T-helper 1 cell treated with Interleukin-12 subunit alpha and Interleukin-12 subunit beta and Interleukin-4 antibody, amounts not matched to agents 30 ng/mL and 1 ng/mL, for 36 hours (primary cell): ENCODE measurements around the gene RSPO4. TPM values are rescaled to one million over a fixed set of nuclear protein-coding genes. Genes with fewer than 3 reads are reported as not detected.

Experiments
- intact Hi-C: fragments of 100-400 bp; cut with micrococcal nuclease; formaldehyde crosslinking; loops from one replicate; pipeline ENCODE4 v1.15.1; 2024
- total RNA-seq: library from RNA; stranded (reverse); gene quantifications from 2 replicates; pipeline ENCODE4 v1.2.3, GENCODE V29; 2022

RSPO4 gene
- total RNA-seq, 1 donor from 2014 or later, result not detected

DNA sequence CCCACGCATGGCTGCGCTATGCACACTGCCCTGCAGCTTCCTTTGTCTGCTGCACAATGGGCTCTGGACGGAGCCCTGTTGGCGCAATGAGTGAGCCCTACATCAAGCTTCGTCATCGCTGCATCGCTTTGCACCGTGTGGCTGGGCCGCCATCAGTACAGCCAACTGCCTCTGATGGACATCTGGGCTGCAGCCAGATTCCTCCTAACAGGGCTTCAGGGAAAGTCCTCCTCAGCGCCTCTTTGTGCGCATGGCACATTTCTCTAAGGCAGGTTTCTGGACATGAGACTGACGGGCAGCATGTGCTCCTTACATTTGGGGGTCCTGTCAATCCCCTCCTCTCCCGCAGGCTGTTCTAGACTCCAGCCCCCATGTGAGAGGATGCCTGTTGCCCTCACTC is 56.3 kb downstream of the RSPO4 start:
- intact Hi-C loops, result no loop called here

DNA sequence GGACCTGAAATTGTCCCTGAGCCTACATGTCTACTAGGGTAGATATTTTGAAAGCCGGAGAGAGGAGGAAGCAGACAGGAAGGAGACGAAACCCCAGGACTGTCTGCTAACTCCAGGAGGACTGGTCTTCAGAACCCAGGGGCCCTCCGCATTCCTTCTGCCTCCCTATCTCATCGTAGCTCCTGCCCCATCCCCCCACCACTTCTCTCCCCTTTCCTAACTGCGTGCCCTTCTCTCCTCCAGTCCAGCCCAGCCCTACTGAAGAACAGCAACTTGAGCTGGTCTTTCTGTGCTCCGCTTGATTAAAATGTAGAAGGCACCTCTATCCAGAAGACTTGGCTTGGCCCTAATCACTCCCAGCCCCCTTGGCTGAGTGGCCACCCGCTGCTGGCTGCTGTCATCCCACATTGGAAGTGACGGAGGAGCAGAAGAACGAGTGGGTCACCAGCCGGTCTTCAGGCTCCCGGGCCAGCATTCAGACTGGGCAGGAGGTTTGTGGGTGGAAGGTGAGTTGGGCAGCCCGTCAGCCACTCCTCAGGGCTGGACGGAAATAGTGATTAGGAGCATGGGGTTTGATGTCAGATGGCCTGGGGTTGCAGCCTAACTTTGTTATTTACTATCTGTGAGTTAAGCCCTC is 57.2 kb downstream of the RSPO4 start:
- intact Hi-C loops, result no loop called here

DNA sequence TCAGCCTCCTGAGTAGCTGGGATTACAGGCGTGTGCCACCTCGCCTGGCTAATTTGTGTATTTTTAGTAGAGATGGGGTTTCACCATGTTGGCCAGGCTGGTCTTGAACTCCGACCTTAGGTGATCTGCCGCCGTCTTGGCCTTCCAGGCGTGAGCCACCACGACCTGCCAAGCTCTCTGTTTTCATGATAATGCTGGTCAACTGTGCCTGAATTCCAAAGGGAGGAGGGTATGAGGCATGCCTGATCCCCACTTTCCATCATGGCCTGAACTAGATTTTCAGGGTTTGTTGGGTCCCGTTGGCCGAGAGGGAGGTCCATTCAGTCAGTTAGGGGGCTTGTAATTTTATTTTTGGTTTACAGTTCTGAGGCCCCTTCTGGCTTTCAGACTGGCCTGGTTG is 58.0 kb downstream of the RSPO4 start:
- intact Hi-C loops, result no loop called here

DNA sequence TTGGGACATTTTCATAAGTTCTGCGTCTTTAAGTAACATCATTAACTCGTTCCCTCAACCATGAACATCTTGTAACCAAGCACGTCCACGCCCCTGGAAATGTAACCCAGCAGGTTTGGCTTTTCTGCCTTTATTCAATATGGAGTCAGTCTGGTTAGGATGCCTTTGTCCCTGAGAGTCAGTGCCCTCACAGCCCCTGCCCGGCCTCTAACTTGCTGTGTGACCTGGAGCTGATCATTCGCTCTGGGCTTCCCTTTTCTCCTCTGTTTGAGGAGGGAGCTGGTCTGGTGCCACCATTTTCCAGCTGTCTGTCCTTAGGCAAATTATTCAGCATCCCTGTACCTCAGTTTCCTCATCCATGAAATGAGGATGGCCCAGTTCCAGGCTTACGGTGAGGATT is 59.5 kb downstream of the RSPO4 start:
- intact Hi-C loops, result no loop called here

DNA sequence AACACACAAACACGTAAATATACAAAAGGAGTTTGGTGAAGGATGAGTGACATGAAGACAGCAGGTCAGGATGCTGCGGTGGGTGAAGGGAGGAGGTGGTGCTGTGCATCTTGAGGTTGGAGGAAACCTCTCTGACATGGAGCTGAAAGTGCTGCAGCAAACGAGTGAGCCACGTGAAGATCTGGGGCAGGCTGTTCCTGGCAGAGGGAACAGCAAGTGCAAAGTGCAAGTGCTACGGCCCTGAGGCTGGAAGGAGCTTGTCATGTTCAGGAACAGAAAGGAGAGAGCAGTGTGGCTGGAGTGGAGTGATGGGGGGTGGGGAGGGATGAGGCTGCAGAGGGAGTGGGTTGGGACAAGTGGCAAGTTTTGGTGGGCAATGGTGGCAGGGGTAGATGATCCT is 61.2 kb downstream of the RSPO4 start:
- intact Hi-C loops, result no loop called here

DNA sequence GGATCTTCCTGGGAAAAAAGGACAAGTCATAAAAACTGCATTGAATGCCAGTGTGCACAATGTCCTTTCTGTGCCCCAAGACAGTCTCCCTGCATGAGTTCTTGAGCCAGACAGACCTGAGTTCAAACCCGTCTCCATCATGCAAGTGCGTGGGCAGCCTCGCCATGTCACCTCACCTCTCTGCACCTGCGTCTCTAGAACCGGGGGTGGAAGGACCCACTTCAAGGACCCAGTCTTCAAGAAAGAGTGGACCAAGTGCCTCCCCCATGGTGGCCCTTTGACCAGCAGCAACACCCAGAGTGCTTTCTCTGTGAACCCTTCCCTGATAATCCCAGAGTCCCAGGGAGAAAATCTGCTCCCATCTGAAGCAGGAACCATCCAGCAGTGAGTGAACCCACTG is 62.5 kb downstream of the RSPO4 start:
- intact Hi-C loops, result no loop called here

DNA sequence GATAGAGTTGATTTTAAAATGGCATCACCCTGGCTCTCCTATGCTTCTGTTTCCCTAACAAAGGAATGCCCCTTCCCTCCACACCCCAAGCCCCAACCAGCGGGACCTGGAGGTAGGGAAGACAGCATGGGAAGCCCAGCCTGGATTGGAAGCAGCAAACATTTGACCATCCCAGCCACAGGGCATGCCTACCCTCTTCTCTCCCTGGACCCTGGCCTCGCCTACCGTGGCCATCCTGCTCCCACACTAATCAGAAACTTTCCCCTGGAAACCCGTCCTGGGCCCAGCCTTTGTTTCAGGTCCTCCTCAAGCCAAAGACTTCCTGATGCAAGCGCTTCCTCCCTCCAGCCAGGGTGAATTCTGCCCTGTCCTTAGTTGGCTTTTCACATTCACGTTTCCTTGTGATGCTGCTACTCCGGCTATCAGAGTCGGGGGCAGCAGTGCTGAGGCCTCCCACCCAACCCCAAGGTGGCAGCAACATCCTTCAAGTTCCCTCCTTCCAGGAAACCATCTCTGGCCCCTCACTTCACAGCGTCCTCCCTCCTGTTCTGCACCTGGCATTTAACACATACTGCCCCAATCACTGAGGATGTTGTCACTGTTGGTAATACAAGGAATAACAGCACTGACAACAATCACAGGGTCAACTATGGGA is 67.8 kb downstream of the RSPO4 start:
- intact Hi-C loops, result no loop called here

DNA sequence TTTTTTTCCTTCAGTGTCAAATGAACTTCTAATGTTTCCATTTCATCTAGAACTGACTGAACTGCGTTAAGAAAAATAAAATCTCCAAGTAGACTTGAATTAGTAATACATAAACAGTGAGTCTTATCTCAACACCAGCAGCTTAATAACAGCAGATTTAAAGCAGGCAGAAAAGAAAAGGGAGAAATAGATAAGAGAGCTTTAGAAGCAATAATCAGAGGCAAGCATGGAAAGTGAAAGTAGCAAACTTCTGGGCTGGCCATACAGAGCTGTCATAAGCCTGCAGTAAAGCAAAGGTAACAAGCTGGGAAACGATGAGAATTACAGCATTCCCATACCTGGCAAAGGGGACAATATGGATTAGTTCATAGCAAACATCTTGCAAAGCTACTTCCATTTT is 69.1 kb downstream of the RSPO4 start:
- intact Hi-C loops, result no loop called here

DNA sequence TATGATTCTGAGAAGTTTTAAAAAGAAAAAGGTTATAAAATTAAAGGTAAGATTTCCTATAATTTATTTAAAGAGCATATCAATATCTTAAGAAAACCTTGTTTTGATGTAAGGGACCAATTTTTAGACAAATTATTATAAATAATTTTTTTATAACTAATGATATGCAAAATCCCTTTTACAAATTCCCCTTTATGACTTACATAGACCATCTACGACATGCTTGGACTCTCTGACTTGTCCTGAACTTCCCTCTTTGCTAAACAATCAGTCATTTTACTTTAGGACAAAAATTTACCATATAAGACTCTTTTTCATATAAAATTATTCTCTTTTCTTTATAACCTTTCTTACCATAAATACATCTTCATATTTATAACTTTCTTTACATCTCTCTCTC is 70.7 kb downstream of the RSPO4 start:
- intact Hi-C loops, result no loop called here

DNA sequence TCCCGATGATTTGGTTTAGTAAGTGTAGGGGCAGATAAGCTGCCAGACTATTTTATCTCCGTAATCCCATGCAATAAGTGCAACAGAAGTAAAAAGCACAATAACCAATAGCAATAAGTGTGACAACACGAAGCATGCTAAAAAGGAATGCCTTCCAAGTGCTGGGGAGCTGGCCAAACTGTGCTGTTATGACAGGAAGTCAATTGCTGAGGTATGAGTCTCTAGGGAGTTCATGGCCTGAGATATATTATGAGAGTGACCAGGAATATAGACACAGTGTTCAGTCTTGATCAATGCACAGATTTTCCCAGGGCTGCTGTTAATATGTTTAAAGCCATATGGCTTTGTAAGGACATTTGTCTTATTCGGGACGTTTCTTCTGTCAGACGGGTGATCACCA is 75.4 kb downstream of the RSPO4 start:
- intact Hi-C loops, result no loop called here

DNA sequence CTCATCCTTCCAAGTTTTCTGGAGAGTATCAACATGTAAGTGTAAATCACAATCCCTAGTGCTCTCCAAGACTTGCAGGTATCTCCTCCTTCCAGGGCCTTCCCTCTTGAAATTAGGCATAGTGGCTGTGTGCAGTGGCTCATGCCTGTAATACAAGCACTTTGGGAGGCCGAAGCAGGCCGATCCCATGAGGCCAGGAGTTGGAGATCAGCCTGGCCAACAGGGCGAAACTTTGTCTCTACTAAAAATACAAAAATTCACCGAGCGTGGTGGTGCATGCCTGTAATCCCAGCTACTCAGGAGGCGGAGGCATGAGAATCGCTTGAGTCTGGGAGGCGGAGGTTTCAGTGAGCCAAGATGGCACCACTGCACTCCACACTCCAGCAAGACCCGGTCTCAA is 76.6 kb downstream of the RSPO4 start:
- intact Hi-C loops, result no loop called here

DNA sequence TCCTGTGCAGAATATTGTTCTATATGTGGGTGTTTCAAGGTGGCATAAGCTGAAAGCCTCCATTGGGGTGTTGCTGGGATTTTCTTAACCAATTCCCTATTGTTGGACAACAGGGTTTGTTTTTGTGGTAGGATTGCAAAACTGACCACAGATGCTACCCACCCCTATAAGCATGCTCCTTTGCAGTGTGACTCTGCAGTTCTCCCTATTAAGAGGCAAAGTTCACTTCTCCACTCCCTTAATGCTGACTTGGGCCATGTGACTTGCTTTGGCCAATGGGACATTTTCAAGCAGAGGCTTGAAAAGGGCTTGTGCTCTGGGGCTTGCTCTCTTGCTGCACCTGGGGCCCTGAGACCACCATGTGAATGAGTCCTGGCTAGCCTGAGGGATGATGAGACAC is 77.5 kb downstream of the RSPO4 start:
- intact Hi-C loops, result no loop called here

DNA sequence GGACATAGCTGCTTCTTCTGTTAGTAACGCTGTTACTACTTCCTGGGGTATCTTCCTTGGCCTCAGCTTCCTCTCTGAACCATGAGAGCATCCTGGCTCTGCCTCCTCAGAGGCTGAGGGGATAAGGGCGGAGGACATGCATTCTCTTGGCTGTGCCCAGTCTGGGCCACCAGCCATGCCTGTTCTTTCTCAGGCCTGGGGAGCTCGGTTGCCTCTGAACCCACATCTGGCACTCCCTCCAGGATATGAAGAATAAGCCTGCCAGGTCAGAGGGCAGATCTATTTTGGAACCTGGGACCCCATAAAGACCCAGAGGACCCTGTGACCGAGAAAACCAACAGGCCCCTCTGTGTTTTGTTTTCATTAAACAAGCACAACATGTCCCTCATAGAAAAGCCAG is 79.3 kb downstream of the RSPO4 start:
- intact Hi-C loops, result no loop called here

DNA sequence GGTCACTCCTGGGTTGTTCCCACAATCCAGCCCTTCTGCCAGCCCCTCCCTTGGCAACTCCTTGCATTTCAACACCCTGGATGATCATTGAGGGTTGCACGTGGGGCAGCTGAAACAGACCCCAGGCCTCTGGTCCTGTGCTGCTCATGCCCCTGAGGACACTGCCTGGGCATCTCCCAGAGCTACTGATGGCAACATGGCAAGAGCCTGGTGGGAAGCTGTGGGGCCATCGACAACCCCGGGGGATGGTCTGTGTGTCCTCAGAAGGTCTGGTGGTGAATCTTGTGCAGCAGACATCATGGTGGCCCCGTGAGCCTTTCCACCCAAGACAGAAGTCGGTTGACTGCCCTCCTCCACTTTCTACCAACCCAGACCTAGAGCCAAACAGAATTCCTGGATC is 81.0 kb downstream of the RSPO4 start:
- intact Hi-C loops, result no loop called here

DNA sequence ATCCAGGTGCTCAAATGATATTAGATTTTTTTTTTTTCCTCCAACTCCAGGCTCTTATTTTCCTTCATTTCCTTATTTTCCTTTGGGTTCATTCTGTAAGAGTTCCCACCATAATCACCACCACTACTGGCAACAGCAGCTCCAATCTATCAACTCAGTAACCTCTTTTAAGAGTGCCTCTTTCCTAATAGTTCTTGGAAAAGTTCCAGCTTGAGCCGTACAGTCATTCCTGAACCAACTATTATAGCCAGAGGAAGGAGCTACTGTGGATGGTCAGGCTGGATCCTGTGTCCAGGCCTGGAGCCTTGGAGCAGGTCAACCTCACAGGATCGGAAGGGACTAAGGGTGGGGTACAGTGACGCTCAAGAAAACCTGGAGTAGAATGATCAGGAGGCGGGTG is 81.8 kb downstream of the RSPO4 start:
- intact Hi-C loops, result no loop called here

DNA sequence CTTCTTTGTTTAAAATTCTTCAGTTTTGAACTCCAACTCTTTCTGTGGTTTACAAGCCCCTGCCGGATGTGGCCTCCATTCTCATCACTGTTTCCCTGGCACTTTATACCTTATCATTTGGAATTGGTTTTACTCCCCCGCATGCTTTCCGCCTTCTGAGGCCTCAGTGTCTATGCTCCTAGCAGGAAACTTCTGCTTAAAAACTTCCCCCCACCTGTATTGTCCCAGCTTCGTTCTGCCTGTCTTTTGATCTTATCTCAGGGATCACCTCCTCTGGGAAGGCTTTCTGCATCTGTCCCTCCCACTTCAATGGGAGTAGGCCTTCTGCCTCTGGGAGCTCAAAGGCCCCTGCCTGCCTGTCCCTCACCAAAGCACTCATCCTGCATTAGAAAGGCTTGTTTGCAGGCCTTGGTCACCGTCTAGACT is 82.6 kb downstream of the RSPO4 start:
- intact Hi-C loops, result no loop called here

DNA sequence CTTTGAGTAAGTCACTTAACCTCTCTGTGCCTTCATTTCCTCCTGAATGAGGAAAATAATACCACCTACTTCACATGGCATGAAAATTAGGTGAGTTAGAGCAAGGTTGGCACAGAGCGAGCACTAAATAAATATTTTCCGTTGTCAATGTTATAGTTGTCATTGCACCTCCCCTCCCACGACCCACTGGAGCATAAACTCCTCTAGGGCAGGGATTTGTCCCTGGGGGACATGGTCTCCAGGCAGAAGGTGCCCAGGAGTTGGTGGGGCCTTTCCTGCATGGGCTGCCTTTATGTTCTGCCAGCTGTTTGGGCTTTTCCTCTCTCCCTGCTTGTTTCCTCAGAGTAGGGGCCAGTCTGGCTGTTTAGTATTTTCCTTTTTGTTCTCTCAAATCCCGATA is 84.7 kb downstream of the RSPO4 start:
- intact Hi-C loops, result no loop called here

DNA sequence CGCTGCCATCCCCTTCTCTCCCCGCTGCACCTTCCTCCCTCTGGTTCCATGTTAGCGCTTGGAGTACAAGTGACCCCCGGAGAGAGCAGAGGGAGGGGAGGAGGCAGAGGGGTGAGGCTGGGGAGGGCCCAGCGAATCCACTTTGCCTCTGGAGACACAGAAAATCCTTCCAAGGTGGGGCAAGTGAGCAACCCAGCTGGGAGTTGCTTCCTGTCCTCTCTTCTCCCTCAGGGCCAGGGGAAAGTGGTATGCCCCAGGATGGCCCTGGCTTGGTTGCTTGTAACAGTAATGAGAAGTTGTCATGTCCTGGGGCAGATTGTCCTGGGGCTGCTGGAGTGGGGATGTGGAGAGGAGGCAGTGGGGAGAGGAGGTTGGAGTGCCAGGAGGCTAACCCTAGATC is 85.3 kb downstream of the RSPO4 start:
- intact Hi-C loops, result no loop called here

DNA sequence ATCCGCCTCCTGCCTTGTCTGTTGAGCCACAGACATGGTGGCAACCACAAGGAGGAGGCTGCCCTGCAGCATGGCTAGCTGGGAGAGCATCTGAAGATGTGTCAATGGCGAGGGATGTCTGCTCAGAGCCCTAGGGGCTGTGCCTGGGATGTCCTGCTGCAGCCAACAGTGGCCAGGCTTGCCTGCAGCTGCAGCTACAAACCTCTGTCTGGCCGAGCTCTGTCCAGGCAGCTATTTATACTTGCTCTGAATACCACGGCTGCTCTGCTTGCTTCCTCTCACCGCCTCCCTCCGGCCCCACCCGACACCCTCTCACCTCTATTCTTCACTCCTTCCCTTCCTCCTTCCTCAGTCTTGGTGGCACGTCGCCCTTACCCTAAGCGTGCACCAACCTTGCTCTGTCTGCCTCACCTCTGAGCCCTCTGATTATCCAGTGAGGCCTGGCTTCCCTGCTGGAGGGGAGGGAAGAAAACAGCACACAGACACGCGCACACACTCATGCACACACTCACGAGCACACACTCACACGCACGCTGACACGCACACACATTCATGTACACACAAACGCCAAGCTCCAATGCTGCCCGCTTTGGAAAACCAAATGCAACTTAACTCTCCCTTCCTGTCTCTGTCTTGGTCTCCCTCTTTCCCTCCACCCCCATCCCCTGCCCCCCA is 85.8 kb downstream of the RSPO4 start, which contains the start of gene ANGPT4:
Gene ANGPT4 (minus strand): TSS at position 210 of the 675 bp plus-strand sequence. CDS start 120 bp downstream, at position 90.
- intact Hi-C loops, result no loop called here

DNA sequence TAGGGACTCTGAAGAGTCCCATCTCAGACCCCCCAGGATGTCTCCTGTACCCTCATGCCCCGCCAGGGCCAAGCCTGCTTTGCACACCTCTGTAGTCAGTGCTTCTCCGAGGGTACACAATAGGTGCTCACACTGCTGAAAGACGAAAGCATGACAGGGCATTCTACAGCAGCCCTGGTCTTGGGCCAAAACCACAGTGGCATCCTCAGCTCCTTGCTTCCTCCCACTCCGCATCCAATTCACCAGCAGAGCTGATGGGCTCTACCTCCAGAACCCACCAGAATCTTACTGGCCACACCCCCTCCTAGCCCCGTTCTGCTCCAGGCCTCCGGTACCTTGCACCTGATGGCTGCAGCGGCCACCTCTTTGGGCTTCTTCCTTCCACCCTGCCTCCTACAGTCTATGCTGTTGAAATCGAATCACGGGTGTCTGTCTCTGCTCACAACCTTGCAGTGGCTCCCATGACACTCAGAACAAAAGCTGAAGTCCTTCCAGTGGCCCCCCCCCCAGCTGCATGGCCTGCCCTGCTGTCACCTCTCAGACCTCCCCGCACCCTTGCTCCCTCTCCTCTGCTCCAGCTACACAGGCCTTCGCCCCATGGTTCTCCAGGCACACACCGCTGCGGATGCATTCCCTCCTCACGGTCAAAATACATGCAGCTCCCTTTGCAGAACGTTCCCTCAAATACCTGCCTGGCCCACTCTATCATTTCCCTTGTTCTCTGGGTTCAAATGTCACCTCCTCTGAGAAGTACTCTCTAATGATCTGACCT is 87.2 kb downstream of the RSPO4 start:
- intact Hi-C loops, result no loop called here

DNA sequence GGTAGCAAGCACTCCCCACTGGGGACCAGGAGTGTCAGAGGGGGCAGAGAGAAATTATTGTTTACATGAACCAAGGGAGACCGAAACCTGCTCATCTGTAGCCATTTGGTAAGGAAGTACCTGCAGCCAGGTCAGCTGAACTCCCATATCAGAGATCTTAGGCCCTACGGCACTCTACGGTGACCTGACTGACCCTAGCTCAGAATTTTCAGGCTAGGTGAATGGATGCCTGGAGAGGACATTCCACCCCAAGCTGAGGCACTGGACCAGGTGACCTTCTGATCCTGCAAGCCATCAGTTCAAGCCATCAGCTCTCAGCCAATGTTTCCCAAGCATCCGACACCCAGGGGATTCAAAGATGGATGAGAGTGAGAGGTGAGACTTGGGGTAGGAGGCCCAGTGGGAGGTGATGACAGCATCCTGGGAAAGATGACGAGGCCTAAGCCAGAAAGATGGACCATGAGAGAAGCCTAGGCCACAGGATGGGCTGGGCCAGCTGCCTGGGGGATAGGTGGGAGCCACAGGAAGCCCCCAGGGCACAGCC is 88.7 kb downstream of the RSPO4 start:
- intact Hi-C loops, result no loop called here
